Measurements from ENCODE around the gene PTPN4. TPM values are rescaled to one million over a fixed set of nuclear protein-coding genes. Genes with fewer than 3 reads are reported as not detected.

PTPN4 gene
- total RNA-seq, 2 experiments from 2014 or later, result 49.3 to 50.6 TPM

DNA sequence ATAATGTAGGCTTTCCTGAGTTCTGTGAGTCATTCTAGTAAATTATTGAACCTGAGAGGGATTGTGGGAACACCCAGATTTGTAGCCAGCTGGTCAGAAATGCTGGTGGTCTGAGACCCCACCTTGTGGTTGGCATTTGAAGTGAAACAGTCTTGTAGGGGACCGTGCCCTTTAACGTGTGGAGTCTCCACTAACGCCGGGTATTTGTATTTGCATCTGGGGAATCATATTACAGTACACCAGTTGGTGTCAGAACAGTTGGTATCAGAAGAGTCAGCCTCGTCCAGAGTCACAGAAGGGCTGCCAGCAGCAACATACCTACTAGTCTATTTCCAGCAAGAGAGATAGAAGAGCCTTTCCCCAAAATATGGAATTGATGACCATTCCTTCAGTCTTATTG is 38.3 kb upstream of the PTPN4 start:
- H3K27ac ChIP-seq (ENCODE audit: low read depth, low read length, poor library complexity, severe bottlenecking), result no peak overlapping the region
- no peaks in the 10 kb centered on the region for H3K9me3 ChIP-seq (ENCODE audit: low read length)
- no peak for DNase-seq (ENCODE audit: low spot score)
- H3K79me2 ChIP-seq (ENCODE audit: insufficient read depth, low read depth, low read length), result no peaks in the 10 kb centered on the region
- no peak overlapping the region for H3K4me2 ChIP-seq (ENCODE audit: low read length)
- H3K9me2 ChIP-seq (ENCODE audit: insufficient read depth, low read length), result no peaks in the 10 kb centered on the region
- H3K36me3 ChIP-seq (ENCODE audit: insufficient read depth, low read length), result no peaks in the 10 kb centered on the region
- ChIA-PET CTCF (ENCODE audit: unreplicated experiment) (no interaction called here), POLR2A (no interaction called here)
- H3K4me1 ChIP-seq (ENCODE audit: insufficient read depth, low read length, poor library complexity, severe bottlenecking), result no peaks in the 10 kb centered on the region
- BruUV-seq (replicated peaks), result no TSS peak
- intact Hi-C loops (cut with micrococcal nuclease; ENCODE audit: unreplicated experiment), result no loop called here
- H4K20me1 ChIP-seq (ENCODE audit: insufficient read depth, low read length), result no peaks in the 10 kb centered on the region
- no peak overlapping the region for H3K4me3 ChIP-seq (ENCODE audit: low read depth, low read length, poor library complexity, severe bottlenecking)
- TF ChIP-seq EZH2phosphoT487 (IDR thresholded peaks at IDR 0.05; ENCODE audit: borderline replicate concordance, low read depth, low read length), result no peak
- TF ChIP-seq, protein P1, sequence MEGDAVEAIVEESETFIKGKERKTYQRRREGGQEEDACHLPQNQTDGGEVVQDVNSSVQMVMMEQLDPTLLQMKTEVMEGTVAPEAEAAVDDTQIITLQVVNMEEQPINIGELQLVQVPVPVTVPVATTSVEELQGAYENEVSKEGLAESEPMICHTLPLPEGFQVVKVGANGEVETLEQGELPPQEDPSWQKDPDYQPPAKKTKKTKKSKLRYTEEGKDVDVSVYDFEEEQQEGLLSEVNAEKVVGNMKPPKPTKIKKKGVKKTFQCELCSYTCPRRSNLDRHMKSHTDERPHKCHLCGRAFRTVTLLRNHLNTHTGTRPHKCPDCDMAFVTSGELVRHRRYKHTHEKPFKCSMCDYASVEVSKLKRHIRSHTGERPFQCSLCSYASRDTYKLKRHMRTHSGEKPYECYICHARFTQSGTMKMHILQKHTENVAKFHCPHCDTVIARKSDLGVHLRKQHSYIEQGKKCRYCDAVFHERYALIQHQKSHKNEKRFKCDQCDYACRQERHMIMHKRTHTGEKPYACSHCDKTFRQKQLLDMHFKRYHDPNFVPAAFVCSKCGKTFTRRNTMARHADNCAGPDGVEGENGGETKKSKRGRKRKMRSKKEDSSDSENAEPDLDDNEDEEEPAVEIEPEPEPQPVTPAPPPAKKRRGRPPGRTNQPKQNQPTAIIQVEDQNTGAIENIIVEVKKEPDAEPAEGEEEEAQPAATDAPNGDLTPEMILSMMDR (conservative IDR thresholded peaks at IDR 0.05; ENCODE audit: low read length), result no peak
- no peak overlapping the region for H2AFZ ChIP-seq (ENCODE audit: low read length)

DNA sequence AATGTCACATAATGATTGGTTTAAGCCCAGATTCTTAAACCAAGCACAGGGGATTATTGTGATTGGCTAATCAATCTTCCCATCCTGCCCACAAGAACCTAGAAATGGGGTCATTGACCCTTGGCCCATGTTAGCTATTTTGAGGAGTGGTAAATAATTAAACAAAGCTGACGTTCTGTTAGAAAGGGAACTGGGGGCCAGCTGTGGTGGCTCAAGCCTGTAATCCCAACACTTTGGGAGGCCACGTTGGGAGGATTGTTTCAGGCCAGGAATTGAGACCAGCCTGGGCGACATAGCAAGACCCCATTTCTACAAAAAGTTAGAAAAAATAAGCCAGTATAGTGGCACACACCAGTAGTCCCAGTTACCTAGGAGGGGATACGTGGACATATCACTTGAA is 37.8 kb upstream of the PTPN4 start:
- no peaks in the 10 kb centered on the region for H3K36me3 ChIP-seq (ENCODE audit: insufficient read depth, low read length)
- intact Hi-C loops (cut with micrococcal nuclease; ENCODE audit: unreplicated experiment), result no loop called here
- no peak overlapping the region for H2AFZ ChIP-seq (ENCODE audit: low read length)
- no peaks in the 10 kb centered on the region for H3K9me2 ChIP-seq (ENCODE audit: insufficient read depth, low read length)
- no peak overlapping the region for H3K4me3 ChIP-seq (ENCODE audit: low read depth, low read length, poor library complexity, severe bottlenecking)
- H3K4me1 ChIP-seq (ENCODE audit: insufficient read depth, low read length, poor library complexity, severe bottlenecking), result no peaks in the 10 kb centered on the region
- POLR2A ChIA-PET, result no interaction called here
- no peaks in the 10 kb centered on the region for H3K9me3 ChIP-seq (ENCODE audit: low read length)
- H3K27ac ChIP-seq (ENCODE audit: low read depth, low read length, poor library complexity, severe bottlenecking), result no peak overlapping the region
- no peak overlapping the region for H3K4me2 ChIP-seq (ENCODE audit: low read length)
- BruUV-seq (replicated peaks), result no TSS peak
- TF ChIP-seq, protein P1 (conservative IDR thresholded peaks at IDR 0.05; ENCODE audit: low read length), result no peak
- TF ChIP-seq EZH2phosphoT487 (IDR thresholded peaks at IDR 0.05; ENCODE audit: borderline replicate concordance, low read depth, low read length), result no peak
- H4K20me1 ChIP-seq (ENCODE audit: insufficient read depth, low read length), result no peaks in the 10 kb centered on the region
- DNase-seq (ENCODE audit: low spot score), result no peak
- H3K79me2 ChIP-seq (ENCODE audit: insufficient read depth, low read depth, low read length), result no peaks in the 10 kb centered on the region
- CTCF ChIA-PET (ENCODE audit: unreplicated experiment), result no interaction called here

DNA sequence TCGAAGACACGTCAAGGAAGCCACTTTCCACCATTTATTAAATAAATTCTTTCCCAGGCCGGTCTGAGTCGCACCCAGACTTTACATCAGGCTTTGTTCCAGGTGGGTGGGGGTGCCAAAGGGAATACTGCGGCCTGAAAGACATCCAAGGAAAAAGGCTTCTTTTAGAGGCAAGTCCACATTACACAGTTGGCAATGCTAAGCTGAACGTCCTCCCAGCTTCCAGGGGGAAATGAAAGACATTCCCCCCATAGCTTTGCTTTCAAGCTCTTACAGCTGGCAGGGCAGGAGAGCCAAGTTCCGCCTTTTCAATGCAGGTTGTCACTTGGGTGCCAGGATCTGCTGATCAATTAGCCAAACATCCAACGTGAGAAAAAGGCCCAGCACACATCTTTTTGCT is 36.5 kb upstream of the PTPN4 start:
- Histone ChIP-seq H3K9me3 (ENCODE audit: low read length) (no peaks in the 10 kb centered on the region), H2AFZ (ENCODE audit: low read length) (no peak overlapping the region), H3K4me2 (ENCODE audit: low read length) (no peak overlapping the region), H3K4me1 (ENCODE audit: insufficient read depth, low read length, poor library complexity, severe bottlenecking) (no peaks in the 10 kb centered on the region), H3K79me2 (ENCODE audit: insufficient read depth, low read depth, low read length) (no peaks in the 10 kb centered on the region), H3K4me3 (ENCODE audit: low read depth, low read length, poor library complexity, severe bottlenecking) (no peak overlapping the region), H3K27ac (ENCODE audit: low read depth, low read length, poor library complexity, severe bottlenecking) (no peak overlapping the region), H3K36me3 (ENCODE audit: insufficient read depth, low read length) (no peaks in the 10 kb centered on the region), H4K20me1 (ENCODE audit: insufficient read depth, low read length) (no peaks in the 10 kb centered on the region), H3K9me2 (ENCODE audit: insufficient read depth, low read length) (no peaks in the 10 kb centered on the region)
- TF ChIP-seq, protein P1 (conservative IDR thresholded peaks at IDR 0.05; ENCODE audit: low read length), result no peak
- no peak for TF ChIP-seq EZH2phosphoT487 (IDR thresholded peaks at IDR 0.05; ENCODE audit: borderline replicate concordance, low read depth, low read length)
- ChIA-PET CTCF (ENCODE audit: unreplicated experiment) (no interaction called here), POLR2A (interaction anchor here (0.6 kb wide), 1 partner anchor 295 kb away, joined by 3 read pairs; no protein-coding TSS in a partner anchor)
- DNase-seq (ENCODE audit: low spot score), result no peak
- no TSS peak for BruUV-seq (replicated peaks)
- intact Hi-C loops (cut with micrococcal nuclease; ENCODE audit: unreplicated experiment), result no loop called here

Measured in OCI-LY7 (cell line).